ENCODE measurements around the gene EIF4E2.
"Not testable (repeated sequence)": the region's sequence is repeated elsewhere in the genome, so short reads cannot be mapped to it uniquely, and the experiment has no call there.

DNA sequence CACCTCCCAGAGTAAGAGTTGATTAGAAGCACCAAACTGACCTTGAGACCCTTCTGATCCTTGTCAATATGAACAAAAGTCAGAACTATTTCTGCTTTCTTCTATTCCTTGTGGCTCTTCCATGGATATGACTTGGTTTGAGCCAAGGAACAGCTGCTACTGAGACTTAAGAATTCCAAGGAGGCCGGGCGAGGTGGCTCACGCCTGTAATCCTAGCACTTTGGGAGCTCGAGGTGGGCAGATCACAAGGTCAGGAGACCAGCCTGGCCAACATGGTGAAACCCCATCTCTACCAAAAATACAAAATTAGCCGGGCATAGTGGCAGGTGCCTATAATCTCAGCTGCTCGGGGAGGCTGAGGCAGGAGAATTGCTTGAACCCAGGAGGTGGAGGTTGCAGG, 20.0 kb downstream of the EIF4E2 start:
- TF ChIP-seq EZH2 (IDR thresholded peaks at IDR 0.05; ENCODE audit: insufficient read depth, low read length), result not testable (repeated sequence)
- TF ChIP-seq, protein P1, sequence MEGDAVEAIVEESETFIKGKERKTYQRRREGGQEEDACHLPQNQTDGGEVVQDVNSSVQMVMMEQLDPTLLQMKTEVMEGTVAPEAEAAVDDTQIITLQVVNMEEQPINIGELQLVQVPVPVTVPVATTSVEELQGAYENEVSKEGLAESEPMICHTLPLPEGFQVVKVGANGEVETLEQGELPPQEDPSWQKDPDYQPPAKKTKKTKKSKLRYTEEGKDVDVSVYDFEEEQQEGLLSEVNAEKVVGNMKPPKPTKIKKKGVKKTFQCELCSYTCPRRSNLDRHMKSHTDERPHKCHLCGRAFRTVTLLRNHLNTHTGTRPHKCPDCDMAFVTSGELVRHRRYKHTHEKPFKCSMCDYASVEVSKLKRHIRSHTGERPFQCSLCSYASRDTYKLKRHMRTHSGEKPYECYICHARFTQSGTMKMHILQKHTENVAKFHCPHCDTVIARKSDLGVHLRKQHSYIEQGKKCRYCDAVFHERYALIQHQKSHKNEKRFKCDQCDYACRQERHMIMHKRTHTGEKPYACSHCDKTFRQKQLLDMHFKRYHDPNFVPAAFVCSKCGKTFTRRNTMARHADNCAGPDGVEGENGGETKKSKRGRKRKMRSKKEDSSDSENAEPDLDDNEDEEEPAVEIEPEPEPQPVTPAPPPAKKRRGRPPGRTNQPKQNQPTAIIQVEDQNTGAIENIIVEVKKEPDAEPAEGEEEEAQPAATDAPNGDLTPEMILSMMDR (IDR thresholded peaks at IDR 0.05; ENCODE audit: insufficient read depth, low read depth, low read length), result not testable (repeated sequence)

Measured in astrocyte (in vitro differentiated cells and primary cell).